Skeletal muscle satellite cell (primary cell): ENCODE measurements around the gene IQCM.

Experiments
- H3K27me3 ChIP-seq: 2 replicates; pipeline ENCODE4 v1.7.0; 2013; ENCODE audit warnings: low read length; ENCODE audit not compliant: control insufficient read depth, insufficient read depth
- H3K36me3 ChIP-seq: 2 replicates; pipeline ENCODE4 v1.7.0; 2013; ENCODE audit warnings: mild to moderate bottlenecking, control low read depth, low read length; ENCODE audit not compliant: insufficient read depth
- H3K4me1 ChIP-seq: 2 replicates; pipeline ENCODE4 v1.7.0; 2013; ENCODE audit warnings: low read length; ENCODE audit not compliant: control insufficient read depth, insufficient read depth
- H3K4me2 ChIP-seq: 2 replicates; pipeline ENCODE4 v1.7.0; 2013; ENCODE audit warnings: mild to moderate bottlenecking, low read length
- H3K4me3 ChIP-seq: 2 replicates; pipeline ENCODE4 v1.7.0; 2013; ENCODE audit warnings: low read length
- H3K9ac ChIP-seq: 2 replicates; pipeline ENCODE4 v1.7.0; 2013; ENCODE audit warnings: mild to moderate bottlenecking, low read depth, low read length, moderate library complexity
- H3K9me3 ChIP-seq: replicated peaks from 2 replicates; pipeline ENCODE4 v1.7.0; 2013; ENCODE audit warnings: mild to moderate bottlenecking, control low read depth, low read length

IQCM gene

DNA sequence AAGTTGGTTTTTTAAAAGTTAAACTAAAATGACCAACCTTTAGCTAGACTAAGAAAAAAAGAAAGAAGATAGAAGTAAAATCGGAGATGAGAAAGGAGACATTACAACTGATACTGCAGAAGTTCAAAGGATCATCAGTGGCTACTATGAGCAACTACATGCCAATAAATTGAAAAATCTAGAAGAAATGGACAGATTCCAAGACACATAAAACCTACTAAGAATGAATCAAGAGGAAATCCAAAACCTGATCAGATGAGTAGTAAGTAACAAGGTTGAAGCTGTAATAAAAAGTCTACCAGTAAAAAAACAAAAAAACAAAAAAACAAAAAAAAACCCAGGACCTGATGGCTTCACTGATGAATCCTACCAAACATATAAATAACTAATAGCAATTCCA lies 16.1 kb downstream of the IQCM start:
- Histone ChIP-seq H3K4me1 (peaks cover 7% of the 10 kb centered on the region), H3K27me3 (no peaks in the 10 kb centered on the region), H3K9me3 (peaks cover 3% of the 10 kb centered on the region), H3K9ac (no peak overlapping the region), H3K4me3 (no peak overlapping the region), H3K4me2 (no peak overlapping the region), H3K36me3 (no peaks in the 10 kb centered on the region)

- Histone ChIP-seq H3K36me3 (no peaks in the 10 kb centered on the region), H3K4me1 (peaks cover 25% of the 10 kb centered on the region), H3K4me3 (no peak overlapping the region), H3K9ac (no peak overlapping the region), H3K4me2 (no peak overlapping the region), H3K9me3 (no peaks in the 10 kb centered on the region), H3K27me3 (no peaks in the 10 kb centered on the region)
Measured at GRCh38 chr4:149796381-149796780, 19.3 kb downstream of the IQCM start.

DNA sequence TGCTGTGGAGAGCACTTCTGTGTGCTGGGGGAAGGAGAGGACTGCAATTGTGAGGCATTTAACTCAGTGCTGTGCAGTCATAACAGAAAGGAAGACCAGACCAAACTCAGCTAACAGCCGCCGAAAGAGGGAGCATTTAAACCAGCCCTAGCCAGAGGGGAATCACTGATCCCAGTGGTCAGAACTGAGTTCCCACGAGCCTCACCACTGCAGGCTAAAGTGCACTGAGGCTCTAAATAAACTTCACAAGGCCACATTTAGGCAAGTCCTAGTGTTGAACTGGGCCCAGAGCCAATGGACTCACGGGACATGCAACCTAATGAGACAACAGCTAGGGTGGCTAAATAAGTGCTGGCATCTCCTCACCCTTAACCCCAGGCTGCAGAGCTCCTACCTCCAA lies 20.4 kb downstream of the IQCM start:
- no peak overlapping the region for H3K4me2 ChIP-seq
- peaks cover 31% of the 10 kb centered on the region for H3K4me1 ChIP-seq
- H3K36me3 ChIP-seq = no peaks in the 10 kb centered on the region
- H3K27me3 ChIP-seq = no peaks in the 10 kb centered on the region
- H3K9me3 ChIP-seq = no peaks in the 10 kb centered on the region
- no peak overlapping the region for H3K9ac ChIP-seq
- H3K4me3 ChIP-seq = no peak overlapping the region

- H3K4me1 ChIP-seq = peaks cover 24% of the 10 kb centered on the region
- H3K4me3 ChIP-seq = no peak overlapping the region
- no peak overlapping the region for H3K9ac ChIP-seq
- no peaks in the 10 kb centered on the region for H3K27me3 ChIP-seq
- no peaks in the 10 kb centered on the region for H3K36me3 ChIP-seq
- no peaks in the 10 kb centered on the region for H3K9me3 ChIP-seq
- H3K4me2 ChIP-seq = no peak overlapping the region
Measured at GRCh38 chr4:149794352-149794751, 21.3 kb downstream of the IQCM start.

GRCh38 chr4:149793459-149793858 lies 22.2 kb downstream of the IQCM start:
- Histone ChIP-seq H3K4me1 (peaks cover 24% of the 10 kb centered on the region), H3K27me3 (no peaks in the 10 kb centered on the region), H3K4me2 (no peak overlapping the region), H3K36me3 (no peaks in the 10 kb centered on the region), H3K9ac (no peak overlapping the region), H3K4me3 (no peak overlapping the region), H3K9me3 (no peaks in the 10 kb centered on the region)

DNA sequence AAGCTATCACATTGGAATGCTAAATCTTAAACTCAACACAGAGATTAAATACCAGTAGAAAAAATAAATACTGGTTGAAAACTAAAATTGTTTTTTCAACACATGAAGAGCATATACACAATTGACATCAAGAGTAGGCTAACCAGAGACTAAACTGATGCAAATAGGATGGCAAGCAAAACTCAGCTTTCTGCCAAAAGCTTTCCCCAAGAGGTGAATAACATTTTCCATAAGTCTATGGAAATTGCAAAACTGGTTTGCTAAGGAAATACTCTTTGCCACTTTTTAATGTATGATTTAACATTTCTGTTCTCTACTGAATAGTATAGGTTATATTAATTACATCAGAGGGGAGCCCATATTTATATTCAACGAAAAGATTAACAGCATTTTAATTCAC lies 23.8 kb downstream of the IQCM start:
- Histone ChIP-seq H3K4me3 (no peak overlapping the region), H3K4me2 (no peak overlapping the region)

DNA sequence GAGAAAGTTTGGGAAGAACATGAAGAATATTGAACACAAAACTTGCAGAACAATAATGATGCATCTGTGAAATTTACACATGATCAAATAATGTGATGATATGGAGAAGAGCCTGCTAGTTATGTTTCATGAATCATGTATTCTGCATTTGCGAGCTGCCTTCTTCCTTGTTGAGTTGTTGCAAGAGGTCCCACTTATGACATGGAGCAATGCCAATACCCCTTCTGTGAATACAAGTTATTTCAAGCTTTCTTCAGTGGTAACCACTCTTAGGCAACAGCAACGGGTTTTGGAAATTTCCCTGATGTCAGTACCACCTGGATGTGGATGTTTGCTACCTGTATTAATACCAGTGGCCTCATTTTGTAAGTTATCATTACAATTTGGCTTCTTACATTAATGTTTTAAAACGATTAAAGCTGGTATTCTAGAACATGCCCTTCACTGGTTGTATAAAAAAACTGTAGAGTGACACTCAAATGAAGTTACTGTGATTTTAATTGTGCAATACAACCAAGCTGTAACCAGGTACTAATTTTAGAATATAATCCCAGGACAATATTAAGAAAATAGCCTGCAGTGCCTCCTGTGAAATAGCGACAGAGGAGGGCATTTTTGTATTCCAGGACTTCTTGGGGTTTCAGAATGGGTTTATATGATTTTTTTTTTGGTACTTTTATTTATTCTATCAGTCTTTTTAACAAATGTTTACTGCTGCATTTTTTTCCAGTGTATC lies 25.3 kb downstream of the IQCM start:
- Histone ChIP-seq H3K4me1 (peaks cover 28% of the 10 kb centered on the region), H3K4me2 (no peak overlapping the region), H3K36me3 (no peaks in the 10 kb centered on the region), H3K4me3 (no peak overlapping the region), H3K9me3 (no peaks in the 10 kb centered on the region), H3K9ac (no peak overlapping the region), H3K27me3 (no peaks in the 10 kb centered on the region)

More for the DNA sequence above, 23.8 kb downstream of the IQCM start:
- H3K4me1 ChIP-seq = peaks cover 24% of the 10 kb centered on the region
- H3K27me3 ChIP-seq = no peaks in the 10 kb centered on the region
- no peaks in the 10 kb centered on the region for H3K9me3 ChIP-seq
- no peak overlapping the region for H3K9ac ChIP-seq
- no peaks in the 10 kb centered on the region for H3K36me3 ChIP-seq

DNA sequence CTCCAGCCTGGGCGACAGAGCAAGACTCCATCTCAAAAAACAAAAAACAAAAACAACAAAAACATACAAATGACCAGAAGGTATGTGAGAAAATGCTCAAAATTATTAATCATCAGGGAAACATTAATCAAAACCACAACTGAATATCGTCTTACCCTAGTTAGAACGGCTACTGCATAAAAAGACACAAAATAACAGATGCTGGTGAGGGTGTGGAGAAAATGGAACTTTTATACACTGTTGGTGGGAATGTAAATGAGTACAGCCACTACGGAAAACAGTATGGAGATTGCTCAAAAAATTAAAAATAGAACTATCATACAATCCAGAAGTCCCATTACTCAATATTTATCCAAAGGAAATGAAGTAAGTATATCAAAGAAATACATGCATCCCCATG lies 27.3 kb downstream of the IQCM start:
- no peak overlapping the region for H3K4me2 ChIP-seq
- H3K9me3 ChIP-seq = no peaks in the 10 kb centered on the region
- no peaks in the 10 kb centered on the region for H3K36me3 ChIP-seq
- no peak overlapping the region for H3K9ac ChIP-seq
- no peaks in the 10 kb centered on the region for H3K27me3 ChIP-seq
- H3K4me3 ChIP-seq = no peak overlapping the region
- H3K4me1 ChIP-seq = peaks cover 15% of the 10 kb centered on the region

DNA sequence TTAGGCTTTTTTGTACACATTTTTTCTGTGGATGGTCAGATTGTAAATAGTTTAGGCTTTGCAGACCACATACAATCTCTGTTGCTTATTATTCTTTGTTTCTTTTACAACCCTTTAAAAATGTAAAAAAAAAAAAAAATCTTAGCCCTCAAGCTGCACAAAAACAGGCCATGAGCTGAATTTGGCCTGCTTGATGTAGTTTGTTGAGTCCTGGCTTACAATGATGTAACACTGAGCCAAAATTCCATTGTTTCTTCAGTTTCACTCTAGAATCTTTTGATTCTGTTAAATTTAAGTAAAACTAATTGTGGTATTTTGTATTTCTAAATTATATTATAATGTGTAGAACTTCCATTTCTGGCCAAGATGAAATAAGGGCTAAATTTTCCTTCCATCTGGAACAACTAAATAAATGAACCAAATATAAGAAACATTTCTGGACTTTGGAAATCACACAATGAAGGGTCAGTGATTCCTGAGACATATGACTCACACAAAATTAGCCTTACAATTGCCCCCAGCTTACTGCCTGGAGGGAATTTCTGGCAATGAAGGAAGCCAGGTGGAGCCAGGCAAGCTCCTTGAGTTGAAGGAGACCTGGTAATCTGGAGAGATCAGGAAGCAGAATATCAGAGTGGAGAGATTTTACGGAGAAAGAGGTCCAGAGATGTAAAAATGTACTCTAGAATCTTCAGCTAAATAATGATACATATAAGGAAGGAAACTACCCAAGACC lies 29.8 kb downstream of the IQCM start:
- Histone ChIP-seq H3K27me3 (no peaks in the 10 kb centered on the region), H3K9me3 (no peaks in the 10 kb centered on the region), H3K4me1 (peaks cover 22% of the 10 kb centered on the region), H3K4me2 (no peak overlapping the region), H3K36me3 (no peaks in the 10 kb centered on the region), H3K9ac (no peak overlapping the region), H3K4me3 (no peak overlapping the region)

DNA sequence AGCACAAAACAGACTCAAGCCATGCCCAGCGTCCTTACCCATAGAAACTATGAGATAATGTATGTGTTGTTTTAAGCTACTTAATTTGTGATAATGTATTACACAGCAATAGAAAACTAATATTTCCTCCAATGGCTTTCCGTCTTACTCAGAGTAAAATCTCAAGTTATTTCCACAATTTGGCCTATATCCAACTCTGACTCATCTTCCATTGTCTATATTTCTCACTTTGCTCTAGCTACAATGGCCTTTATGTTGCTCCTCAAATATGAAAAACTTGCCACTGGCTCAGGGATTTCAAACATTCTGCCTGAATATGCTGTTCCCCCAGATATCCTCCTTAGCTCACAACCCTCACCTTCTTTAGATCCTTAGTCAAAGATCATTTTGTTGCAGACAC lies 31.6 kb downstream of the IQCM start:
- Histone ChIP-seq H3K9ac (no peak overlapping the region), H3K4me2 (no peak overlapping the region), H3K4me3 (no peak overlapping the region), H3K36me3 (no peaks in the 10 kb centered on the region), H3K27me3 (no peaks in the 10 kb centered on the region), H3K9me3 (no peaks in the 10 kb centered on the region), H3K4me1 (peaks cover 35% of the 10 kb centered on the region)

DNA sequence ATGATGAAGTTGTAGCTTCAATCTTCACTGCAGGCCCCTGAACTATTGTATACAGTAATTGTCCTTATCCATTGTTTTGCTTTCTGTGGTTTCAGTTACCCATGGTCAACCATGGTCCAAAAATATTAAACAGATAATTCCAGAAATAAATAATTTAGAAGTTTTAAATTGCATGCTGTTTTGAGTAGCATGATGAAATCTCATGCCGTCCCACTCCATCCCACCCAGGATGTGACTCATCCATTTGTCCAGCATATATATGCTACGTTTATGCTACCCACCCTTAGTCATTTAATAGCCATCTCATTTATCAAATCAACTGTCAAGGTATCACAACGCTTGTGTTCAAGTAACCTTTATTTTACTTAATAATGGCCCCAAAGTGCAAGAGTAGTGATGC lies 34.5 kb downstream of the IQCM start:
- no peak overlapping the region for H3K4me3 ChIP-seq
- H3K4me1 ChIP-seq = peaks cover 39% of the 10 kb centered on the region
- no peaks in the 10 kb centered on the region for H3K36me3 ChIP-seq
- peak overlapping the region; percentile 43 for H3K4me2 ChIP-seq
- no peak overlapping the region for H3K9ac ChIP-seq
- no peaks in the 10 kb centered on the region for H3K27me3 ChIP-seq
- no peaks in the 10 kb centered on the region for H3K9me3 ChIP-seq

- Histone ChIP-seq H3K4me1 (peaks cover 8% of the 10 kb centered on the region), H3K9me3 (no peaks in the 10 kb centered on the region), H3K4me3 (no peak overlapping the region)
Measured at GRCh38 chr4:149768477-149768876, 47.2 kb downstream of the IQCM start.

More at GRCh38 chr4:149768477-149768876, 47.2 kb downstream of the IQCM start:
- no peak overlapping the region for H3K9ac ChIP-seq
- H3K4me2 ChIP-seq = no peak overlapping the region
- no peaks in the 10 kb centered on the region for H3K27me3 ChIP-seq
- H3K36me3 ChIP-seq = no peaks in the 10 kb centered on the region
